ENCODE measurements around the gene UNCX.
"Not testable (repeated sequence)": the region's sequence is repeated elsewhere in the genome, so short reads cannot be mapped to it uniquely, and the experiment has no call there.

Gene UNCX

DNA sequence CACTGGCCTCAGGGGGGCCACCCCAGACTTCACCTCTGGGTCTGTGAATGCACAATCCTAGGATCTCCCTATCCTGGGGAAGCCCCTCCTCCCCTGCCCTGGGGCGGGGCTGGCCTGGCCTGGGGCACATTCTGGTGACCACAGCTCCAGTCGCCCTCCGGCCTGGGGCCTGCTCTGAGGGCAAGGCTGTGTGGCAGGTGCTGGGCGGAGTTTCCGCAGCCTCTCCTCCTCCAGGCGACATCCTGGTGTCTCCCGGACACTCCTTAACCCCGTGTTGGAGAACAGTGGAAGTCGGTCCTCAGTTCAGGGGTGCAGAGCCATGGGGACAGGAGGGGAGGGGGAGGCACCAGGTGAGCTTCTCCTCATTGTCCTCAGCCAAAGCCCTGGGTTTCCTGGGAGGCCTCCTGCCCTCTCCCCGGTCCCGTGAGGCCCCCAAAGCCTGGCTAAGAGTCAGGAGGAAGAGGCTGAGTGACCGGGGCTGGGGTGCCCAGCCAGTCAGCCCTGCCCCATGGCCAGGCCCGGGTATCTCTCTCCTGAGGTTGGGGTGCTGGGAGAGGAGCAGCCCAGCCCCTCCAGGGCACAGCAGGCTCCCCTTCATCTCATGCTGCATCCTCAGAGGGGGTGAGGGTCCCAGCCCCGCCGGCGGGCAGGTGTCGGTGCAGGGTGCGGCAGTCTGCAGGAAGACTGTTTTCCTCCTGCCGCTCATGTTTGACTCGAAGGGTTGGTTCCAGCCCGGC, 22.6 kb downstream of the UNCX start:
- Histone ChIP-seq H3K9me3 (ENCODE audit: control insufficient read depth, insufficient read depth, low read length) (no peaks in the 10 kb centered on the region), H3K4me3 (ENCODE audit: low read depth, low read length) (no peak overlapping the region), H3K27ac (ENCODE audit: low read depth, low read length) (no peak overlapping the region), H3K27me3 (ENCODE audit: control insufficient read depth, insufficient read depth, low read length) (peaks cover 13% of the 10 kb centered on the region), H3K4me1 (ENCODE audit: control insufficient read depth, insufficient read depth, low read length) (no peaks in the 10 kb centered on the region), H3K9ac (ENCODE audit: low read depth, low read length) (no peak overlapping the region), H3K36me3 (ENCODE audit: control insufficient read depth, insufficient read depth, low read length) (no peaks in the 10 kb centered on the region)

DNA sequence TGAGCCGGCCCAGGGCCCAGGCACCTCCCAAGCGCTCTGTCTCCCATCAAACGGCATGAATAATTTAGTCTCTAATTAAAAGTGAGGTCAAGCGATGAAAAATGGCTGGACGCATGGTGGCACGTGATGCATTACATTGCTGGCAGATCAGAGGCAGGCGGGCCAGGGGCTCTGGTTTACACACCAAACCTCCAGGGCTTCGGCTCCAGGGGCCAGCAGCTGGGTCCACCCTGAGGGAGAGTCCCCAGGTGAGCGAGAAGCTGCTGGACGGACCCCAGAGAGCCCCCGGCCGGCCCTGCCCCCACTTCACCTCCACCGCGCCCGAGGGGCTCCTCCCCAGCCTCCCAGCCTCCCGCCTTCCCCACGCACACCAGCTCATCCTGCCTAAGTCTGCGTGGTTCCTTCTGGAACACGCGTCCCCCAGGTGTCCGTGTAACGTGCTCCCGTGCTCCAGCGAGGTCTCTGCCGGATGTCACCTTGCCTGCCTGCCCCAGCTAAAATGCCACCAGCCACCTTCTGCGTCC, 23.2 kb downstream of the UNCX start:
- Histone ChIP-seq H3K27ac (ENCODE audit: low read depth, low read length) (no peak overlapping the region), H3K9me3 (ENCODE audit: control insufficient read depth, insufficient read depth, low read length) (no peaks in the 10 kb centered on the region), H3K9ac (ENCODE audit: low read depth, low read length) (no peak overlapping the region), H3K4me1 (ENCODE audit: control insufficient read depth, insufficient read depth, low read length) (no peaks in the 10 kb centered on the region), H3K36me3 (ENCODE audit: control insufficient read depth, insufficient read depth, low read length) (no peaks in the 10 kb centered on the region), H3K4me3 (ENCODE audit: low read depth, low read length) (no peak overlapping the region), H3K27me3 (ENCODE audit: control insufficient read depth, insufficient read depth, low read length) (peaks cover 7% of the 10 kb centered on the region)

DNA sequence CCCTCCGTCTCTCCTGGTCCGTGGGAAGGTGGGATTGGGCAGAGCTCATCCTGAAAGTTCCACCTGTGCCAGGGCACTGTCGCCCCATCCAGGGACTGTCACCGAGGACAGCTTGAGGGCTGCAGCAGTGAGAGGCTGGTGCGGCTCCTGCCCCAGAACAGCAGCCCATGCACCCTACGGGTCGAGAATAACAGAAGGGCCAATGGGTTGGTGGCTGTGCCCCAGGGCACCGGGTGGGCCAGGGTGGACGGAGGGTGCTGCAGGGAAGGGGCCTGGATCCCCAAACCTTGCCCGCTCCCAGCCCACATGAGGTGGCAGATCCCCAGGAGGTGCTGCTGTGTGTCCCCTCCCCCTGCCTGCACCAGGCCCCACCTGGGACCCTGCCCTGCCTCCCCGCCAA, 23.9 kb downstream of the UNCX start:
- Histone ChIP-seq H3K36me3 (ENCODE audit: control insufficient read depth, insufficient read depth, low read length) (no peaks in the 10 kb centered on the region), H3K27me3 (ENCODE audit: control insufficient read depth, insufficient read depth, low read length) (no peaks in the 10 kb centered on the region), H3K4me1 (ENCODE audit: control insufficient read depth, insufficient read depth, low read length) (no peaks in the 10 kb centered on the region), H3K27ac (ENCODE audit: low read depth, low read length) (no peak overlapping the region), H3K9ac (ENCODE audit: low read depth, low read length) (no peak overlapping the region), H3K9me3 (ENCODE audit: control insufficient read depth, insufficient read depth, low read length) (no peaks in the 10 kb centered on the region), H3K4me3 (ENCODE audit: low read depth, low read length) (no peak overlapping the region)

DNA sequence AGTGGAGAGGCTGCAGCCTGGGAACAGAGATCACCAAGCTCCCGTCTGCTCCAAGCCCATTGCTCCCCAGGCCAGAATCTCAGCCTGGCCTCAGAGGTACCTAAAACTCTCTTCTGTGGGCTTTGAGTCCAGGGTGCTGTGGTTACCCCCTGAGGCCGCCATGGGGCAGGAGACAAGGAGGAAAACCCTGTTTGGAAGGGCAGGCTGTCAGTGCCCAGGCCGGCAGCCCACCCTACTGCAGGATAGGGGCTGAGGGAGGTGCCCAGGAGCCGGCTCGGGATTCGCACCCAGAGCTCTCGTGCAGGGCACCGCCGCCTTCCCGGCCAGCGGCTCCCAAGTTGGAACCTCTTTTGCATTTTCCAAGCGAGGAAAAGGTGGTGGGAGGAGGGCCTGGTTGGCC, 24.5 kb downstream of the UNCX start:
- H3K9ac ChIP-seq (ENCODE audit: low read depth, low read length) = no peak overlapping the region
- no peak overlapping the region for H3K27ac ChIP-seq (ENCODE audit: low read depth, low read length)
- no peaks in the 10 kb centered on the region for H3K36me3 ChIP-seq (ENCODE audit: control insufficient read depth, insufficient read depth, low read length)
- no peak overlapping the region for H3K4me3 ChIP-seq (ENCODE audit: low read depth, low read length)
- no peaks in the 10 kb centered on the region for H3K27me3 ChIP-seq (ENCODE audit: control insufficient read depth, insufficient read depth, low read length)
- H3K9me3 ChIP-seq (ENCODE audit: control insufficient read depth, insufficient read depth, low read length) = no peaks in the 10 kb centered on the region
- no peaks in the 10 kb centered on the region for H3K4me1 ChIP-seq (ENCODE audit: control insufficient read depth, insufficient read depth, low read length)

DNA sequence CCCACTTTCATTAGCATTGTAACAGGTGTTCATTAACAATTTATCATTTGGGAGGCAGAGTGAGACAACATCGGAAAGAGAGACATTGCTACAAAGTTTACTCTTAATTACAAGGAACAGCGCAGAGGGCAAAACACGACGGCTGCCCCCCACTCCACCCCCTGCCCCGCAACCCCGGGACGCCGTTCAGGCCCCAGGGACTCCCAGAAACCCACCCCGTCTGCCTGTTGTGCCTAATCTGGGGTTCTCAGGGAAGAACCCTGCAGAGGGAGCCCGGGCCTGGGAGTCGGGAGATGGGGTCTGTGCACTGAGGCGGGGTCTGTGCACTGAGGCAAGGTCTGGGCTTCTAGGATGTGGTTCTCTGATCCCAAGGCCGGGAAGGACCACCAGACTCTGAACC, 25.2 kb downstream of the UNCX start:
- H3K27me3 ChIP-seq (ENCODE audit: control insufficient read depth, insufficient read depth, low read length) = no peaks in the 10 kb centered on the region
- no peaks in the 10 kb centered on the region for H3K36me3 ChIP-seq (ENCODE audit: control insufficient read depth, insufficient read depth, low read length)
- no peak overlapping the region for H3K27ac ChIP-seq (ENCODE audit: low read depth, low read length)
- no peak overlapping the region for H3K9ac ChIP-seq (ENCODE audit: low read depth, low read length)
- H3K9me3 ChIP-seq (ENCODE audit: control insufficient read depth, insufficient read depth, low read length) = no peaks in the 10 kb centered on the region
- H3K4me1 ChIP-seq (ENCODE audit: control insufficient read depth, insufficient read depth, low read length) = no peaks in the 10 kb centered on the region
- no peak overlapping the region for H3K4me3 ChIP-seq (ENCODE audit: low read depth, low read length)

DNA sequence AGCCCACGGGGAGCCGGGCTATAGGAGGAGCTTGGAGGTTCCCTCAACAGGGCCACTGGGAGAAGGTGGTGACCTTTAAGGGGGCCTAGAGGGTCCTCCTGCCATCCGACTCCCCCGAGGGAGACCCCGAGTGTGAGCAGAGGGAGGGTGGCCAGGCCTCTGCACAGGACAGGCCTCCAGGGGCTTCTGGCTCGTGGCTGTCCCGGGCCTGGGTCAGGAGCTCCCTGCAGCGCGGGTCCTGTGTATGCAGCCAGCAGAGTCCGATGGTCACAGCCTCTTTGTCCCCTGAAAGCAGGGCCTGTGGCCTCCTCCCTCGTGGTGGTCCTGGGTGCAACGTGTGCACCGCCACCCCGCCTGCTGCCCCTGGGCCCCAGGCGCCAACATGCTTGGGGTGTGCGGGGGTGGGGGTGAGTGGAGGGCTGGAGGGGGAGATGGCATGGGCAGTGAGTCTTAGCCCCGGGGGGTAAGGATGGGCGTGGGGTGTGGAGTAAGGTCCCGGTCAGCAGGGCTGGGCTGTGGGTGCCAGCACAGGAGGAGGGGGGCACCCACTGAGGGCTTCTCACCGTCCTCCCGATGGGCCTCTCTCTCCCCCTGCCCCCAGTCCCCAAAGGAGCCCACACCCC, 27.1 kb downstream of the UNCX start:
- H3K27me3 ChIP-seq (ENCODE audit: control insufficient read depth, insufficient read depth, low read length) = no peaks in the 10 kb centered on the region
- no peaks in the 10 kb centered on the region for H3K4me1 ChIP-seq (ENCODE audit: control insufficient read depth, insufficient read depth, low read length)
- H3K9me3 ChIP-seq (ENCODE audit: control insufficient read depth, insufficient read depth, low read length) = no peaks in the 10 kb centered on the region

DNA sequence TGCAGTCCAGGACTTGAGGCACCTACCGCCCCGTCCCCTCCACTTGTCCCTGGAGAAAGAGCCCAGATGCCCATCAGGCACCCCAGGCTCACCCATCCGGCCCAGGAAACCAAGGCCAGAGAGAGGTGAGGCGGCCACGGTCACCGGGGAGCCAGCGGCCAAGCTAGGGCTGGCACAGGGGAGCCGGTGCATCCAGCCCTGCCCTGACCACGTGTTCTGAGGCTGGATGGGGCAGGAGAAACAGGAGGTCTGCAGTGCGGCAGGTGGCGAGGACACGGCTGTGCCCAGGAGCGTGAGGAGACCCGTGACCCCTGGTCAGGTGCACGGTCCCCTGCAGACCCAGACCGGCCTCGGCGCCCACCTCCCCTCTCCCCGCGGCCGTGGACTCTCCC, 27.6 kb downstream of the UNCX start:
- Histone ChIP-seq H3K9ac (ENCODE audit: low read depth, low read length) (no peak overlapping the region), H3K27me3 (ENCODE audit: control insufficient read depth, insufficient read depth, low read length) (no peaks in the 10 kb centered on the region), H3K4me3 (ENCODE audit: low read depth, low read length) (no peak overlapping the region), H3K4me1 (ENCODE audit: control insufficient read depth, insufficient read depth, low read length) (no peaks in the 10 kb centered on the region), H3K9me3 (ENCODE audit: control insufficient read depth, insufficient read depth, low read length) (no peaks in the 10 kb centered on the region), H3K36me3 (ENCODE audit: control insufficient read depth, insufficient read depth, low read length) (no peaks in the 10 kb centered on the region), H3K27ac (ENCODE audit: low read depth, low read length) (no peak overlapping the region)

More for the DNA sequence above, 27.1 kb downstream of the UNCX start:
- Histone ChIP-seq H3K36me3 (ENCODE audit: control insufficient read depth, insufficient read depth, low read length) (no peaks in the 10 kb centered on the region), H3K27ac (ENCODE audit: low read depth, low read length) (no peak overlapping the region), H3K9ac (ENCODE audit: low read depth, low read length) (no peak overlapping the region), H3K4me3 (ENCODE audit: low read depth, low read length) (no peak overlapping the region)

DNA sequence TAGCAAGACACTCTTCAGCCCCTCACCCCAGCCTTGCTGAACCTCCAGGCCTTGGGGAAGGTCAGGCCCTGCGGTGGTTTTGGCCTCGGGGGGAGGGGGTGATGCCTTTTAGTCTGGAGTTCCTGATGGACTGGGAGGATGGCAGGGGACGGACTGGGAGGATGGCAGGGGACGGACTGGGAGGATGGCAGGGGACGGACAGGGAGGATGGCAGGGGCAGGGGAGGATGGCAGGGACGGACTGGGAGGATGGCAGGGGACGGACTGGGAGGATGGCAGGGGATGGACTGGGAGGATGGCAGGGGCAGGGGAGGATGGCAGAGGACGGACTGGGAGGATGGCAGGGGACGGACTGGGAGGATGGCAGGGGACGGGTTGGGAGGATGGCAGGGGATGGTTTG, 28.4 kb downstream of the UNCX start:
- not testable (repeated sequence) for H3K36me3 ChIP-seq (ENCODE audit: control insufficient read depth, insufficient read depth, low read length); H3K4me3 ChIP-seq (ENCODE audit: low read depth, low read length); H3K9ac ChIP-seq (ENCODE audit: low read depth, low read length); H3K27me3 ChIP-seq (ENCODE audit: control insufficient read depth, insufficient read depth, low read length); H3K9me3 ChIP-seq (ENCODE audit: control insufficient read depth, insufficient read depth, low read length); H3K4me1 ChIP-seq (ENCODE audit: control insufficient read depth, insufficient read depth, low read length); H3K27ac ChIP-seq (ENCODE audit: low read depth, low read length)

DNA sequence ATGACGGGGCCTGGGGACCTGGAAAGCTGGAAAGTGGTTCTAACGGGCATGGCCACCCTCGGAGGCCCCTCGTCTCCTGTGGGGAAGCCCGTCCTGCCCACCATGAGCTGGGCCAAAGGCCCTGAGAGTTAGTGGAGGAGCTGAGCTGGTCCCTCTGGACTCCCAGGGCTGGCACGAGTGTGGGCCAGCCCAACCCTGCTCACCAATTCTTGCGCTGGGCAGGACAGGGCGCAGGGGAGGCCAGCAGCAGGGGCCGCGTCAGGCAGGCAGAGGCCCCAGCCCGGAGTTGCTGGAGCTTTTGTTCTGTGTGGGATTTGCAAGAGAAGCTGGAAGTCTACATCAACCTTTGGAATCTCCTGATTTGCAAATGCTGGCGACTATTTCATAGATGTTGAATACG, 29.8 kb downstream of the UNCX start:
- Histone ChIP-seq H3K27ac (ENCODE audit: low read depth, low read length) (no peak overlapping the region), H3K4me3 (ENCODE audit: low read depth, low read length) (no peak overlapping the region), H3K9ac (ENCODE audit: low read depth, low read length) (no peak overlapping the region), H3K4me1 (ENCODE audit: control insufficient read depth, insufficient read depth, low read length) (no peaks in the 10 kb centered on the region), H3K9me3 (ENCODE audit: control insufficient read depth, insufficient read depth, low read length) (no peaks in the 10 kb centered on the region), H3K27me3 (ENCODE audit: control insufficient read depth, insufficient read depth, low read length) (no peaks in the 10 kb centered on the region), H3K36me3 (ENCODE audit: control insufficient read depth, insufficient read depth, low read length) (no peaks in the 10 kb centered on the region)

DNA sequence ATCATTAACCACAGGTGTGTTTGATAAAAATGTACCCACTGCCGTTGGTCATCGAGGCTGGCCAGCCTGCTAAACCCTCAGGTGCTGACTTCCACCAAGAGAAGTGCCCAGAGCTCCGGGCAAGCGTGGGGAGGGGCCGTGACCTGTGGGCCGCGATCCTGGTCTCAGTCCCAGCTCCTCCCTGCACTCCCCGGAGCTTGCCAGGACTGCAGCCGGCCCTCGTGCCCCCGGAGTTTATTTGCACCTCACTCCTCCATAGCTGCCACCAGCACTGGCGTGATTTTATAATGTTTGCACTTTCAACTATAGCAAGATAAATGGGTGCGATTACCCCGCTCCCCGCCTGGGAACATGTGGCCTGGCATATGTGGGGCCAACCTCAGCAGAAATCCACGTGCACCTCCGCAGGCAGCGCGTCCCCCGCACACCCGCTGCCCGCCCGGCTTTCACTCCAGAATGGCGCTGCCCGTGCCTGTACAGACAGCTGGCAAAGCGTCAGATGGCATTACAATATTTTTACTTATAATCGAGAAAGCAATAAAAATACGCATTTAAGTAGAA, 30.8 kb downstream of the UNCX start:
- Histone ChIP-seq H3K9ac (ENCODE audit: low read depth, low read length) (no peak overlapping the region), H3K27ac (ENCODE audit: low read depth, low read length) (no peak overlapping the region), H3K4me3 (ENCODE audit: low read depth, low read length) (no peak overlapping the region), H3K36me3 (ENCODE audit: control insufficient read depth, insufficient read depth, low read length) (no peaks in the 10 kb centered on the region), H3K9me3 (ENCODE audit: control insufficient read depth, insufficient read depth, low read length) (no peaks in the 10 kb centered on the region), H3K27me3 (ENCODE audit: control insufficient read depth, insufficient read depth, low read length) (no peaks in the 10 kb centered on the region), H3K4me1 (ENCODE audit: control insufficient read depth, insufficient read depth, low read length) (no peaks in the 10 kb centered on the region)

Measured in HUES48 (cell line).